ENCODE measurements around the gene CACNB4. TPM values are rescaled to one million over a fixed set of nuclear protein-coding genes. Genes with fewer than 3 reads are reported as not detected.
A peak's percentile ranks its signal among the peaks of the same experiment; 100 is the strongest.

The CACNB4 gene
- polyA plus RNA-seq, 1 donor = 1.8 TPM

DNA sequence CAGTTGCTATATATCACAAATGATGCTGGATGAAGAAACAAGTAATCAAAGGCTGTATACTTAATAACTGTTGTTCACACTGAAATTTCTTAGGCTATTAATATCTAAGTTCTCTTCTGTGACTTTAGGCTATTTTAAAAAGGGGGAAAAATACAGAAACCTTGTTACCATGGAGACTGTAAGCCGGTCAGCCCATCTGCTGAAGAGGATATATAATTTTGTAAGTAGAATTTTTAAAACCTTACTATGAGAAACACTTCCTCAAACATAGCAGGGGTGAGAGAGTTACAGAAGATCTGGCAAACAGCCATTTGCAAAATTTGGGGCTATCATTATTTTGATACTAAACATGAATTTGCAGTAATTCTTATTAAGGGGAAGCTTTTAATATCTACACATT is 27.8 kb downstream of the CACNB4 start:
- WGBS (ENCODE audit: insufficient coverage, low lambda C conversion rate) = no CpG with 5 or more reads among the region's 1 CpG
- no peak overlapping the region for H3K4me3 ChIP-seq (ENCODE audit: low read length)
- no peaks in the 10 kb centered on the region for H3K4me1 ChIP-seq (ENCODE audit: control insufficient read depth, insufficient read depth, low read length)
- no peaks in the 10 kb centered on the region for H3K36me3 ChIP-seq (ENCODE audit: control insufficient read depth, insufficient read depth, low read length)
- H3K27ac ChIP-seq (ENCODE audit: low read length) = no peak overlapping the region
- H3K27me3 ChIP-seq (ENCODE audit: control insufficient read depth, insufficient read depth, low read length) = no peaks in the 10 kb centered on the region
- no peak for DNase-seq
- H3K9me3 ChIP-seq (ENCODE audit: control insufficient read depth, low read depth, low read length) = no peaks in the 10 kb centered on the region

DNA sequence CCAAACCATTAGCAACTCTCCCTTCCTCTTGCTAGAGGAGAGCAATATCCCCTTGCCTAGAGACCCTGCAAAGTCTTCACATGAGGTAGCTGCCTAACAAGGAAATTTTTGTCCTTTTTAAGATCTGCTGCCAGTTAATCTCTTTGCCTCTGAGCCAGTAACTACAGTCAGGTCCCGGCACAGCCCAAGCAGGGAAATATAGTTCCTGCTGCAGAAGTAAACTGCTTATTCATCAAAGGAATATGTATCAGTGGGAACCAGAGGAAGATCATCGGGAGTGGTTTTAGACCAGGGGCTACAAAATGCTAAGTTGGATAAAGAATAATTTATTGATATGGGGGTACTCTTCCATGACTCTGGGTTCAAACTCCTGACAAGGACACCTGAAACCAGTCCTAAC is 30.6 kb downstream of the CACNB4 start:
- WGBS (ENCODE audit: insufficient coverage, low lambda C conversion rate) = no CpG with 5 or more reads among the region's 2 CpGs
- H3K4me3 ChIP-seq (ENCODE audit: low read length) = no peak overlapping the region
- H3K4me1 ChIP-seq (ENCODE audit: control insufficient read depth, insufficient read depth, low read length) = no peaks in the 10 kb centered on the region
- H3K27me3 ChIP-seq (ENCODE audit: control insufficient read depth, insufficient read depth, low read length) = no peaks in the 10 kb centered on the region
- DNase-seq = no peak
- H3K9me3 ChIP-seq (ENCODE audit: control insufficient read depth, low read depth, low read length) = no peaks in the 10 kb centered on the region
- H3K36me3 ChIP-seq (ENCODE audit: control insufficient read depth, insufficient read depth, low read length) = no peaks in the 10 kb centered on the region
- no peak overlapping the region for H3K27ac ChIP-seq (ENCODE audit: low read length)

DNA sequence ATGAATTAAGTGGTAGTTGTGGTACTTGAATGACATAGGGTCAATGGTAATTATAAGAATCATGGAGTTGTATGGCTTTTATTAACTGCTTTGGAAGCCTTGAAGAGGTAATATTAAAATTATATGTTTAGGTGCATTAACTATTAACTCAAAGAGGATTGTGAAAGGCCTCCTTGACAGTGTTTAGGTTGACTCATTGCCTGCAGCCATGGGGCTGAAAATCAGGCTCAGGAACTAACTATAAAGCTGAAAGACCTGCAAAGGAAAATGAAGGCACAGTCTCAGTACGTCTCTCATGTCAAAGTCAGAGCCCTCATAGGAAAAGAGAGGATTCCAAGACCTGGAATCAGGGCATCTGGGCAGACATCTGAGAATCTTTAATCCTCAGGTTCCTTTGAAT is 31.0 kb downstream of the CACNB4 start:
- Histone ChIP-seq H3K27ac (ENCODE audit: low read length) (no peak overlapping the region), H3K4me1 (ENCODE audit: control insufficient read depth, insufficient read depth, low read length) (no peaks in the 10 kb centered on the region), H3K27me3 (ENCODE audit: control insufficient read depth, insufficient read depth, low read length) (no peaks in the 10 kb centered on the region), H3K4me3 (ENCODE audit: low read length) (no peak overlapping the region), H3K36me3 (ENCODE audit: control insufficient read depth, insufficient read depth, low read length) (no peaks in the 10 kb centered on the region), H3K9me3 (ENCODE audit: control insufficient read depth, low read depth, low read length) (no peaks in the 10 kb centered on the region)
- DNase-seq = no peak
- WGBS (ENCODE audit: insufficient coverage, low lambda C conversion rate) = no CpG with 5 or more reads among the region's 1 CpG

DNA sequence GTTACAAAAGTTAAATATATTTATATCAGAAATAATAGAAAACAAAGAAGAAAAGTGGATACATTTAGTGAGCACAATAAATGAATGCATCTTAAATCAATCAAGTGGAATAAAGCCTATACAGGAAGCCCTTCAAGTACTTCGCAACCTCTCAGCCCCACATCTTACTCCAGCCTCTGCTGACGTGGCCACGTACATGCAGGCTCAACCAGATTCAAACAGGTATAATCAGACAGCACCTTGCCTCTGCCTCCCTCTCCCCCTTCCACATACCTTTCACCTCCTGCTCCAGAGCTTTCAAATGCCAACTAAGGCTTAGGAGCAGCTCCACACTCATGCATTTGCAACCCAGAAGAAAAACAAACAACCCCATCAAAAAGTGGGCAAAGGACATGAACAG is 32.9 kb downstream of the CACNB4 start:
- WGBS (ENCODE audit: insufficient coverage, low lambda C conversion rate) = no CpG with 5 or more reads among the region's 3 CpGs

DNA sequence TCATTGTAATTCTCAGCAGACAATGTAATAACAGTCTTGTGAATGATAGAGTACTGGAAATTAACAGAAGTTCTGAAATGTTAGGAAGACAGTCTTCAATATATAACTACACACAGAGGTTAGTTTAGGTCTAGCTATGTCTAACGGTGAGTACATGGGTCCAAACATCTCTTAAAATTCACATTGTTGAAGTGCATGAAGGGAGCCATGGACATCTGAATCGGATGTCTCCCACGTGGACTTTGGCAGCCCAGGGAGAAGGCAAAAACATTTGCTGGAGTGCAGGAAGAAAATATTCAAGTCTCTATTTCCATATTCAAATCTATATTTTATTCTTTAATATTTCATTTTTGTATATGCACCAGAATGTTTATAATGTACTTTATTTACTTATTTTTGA is 34.8 kb downstream of the CACNB4 start:
- Histone ChIP-seq H3K4me3 (ENCODE audit: low read length) (no peak overlapping the region), H3K27me3 (ENCODE audit: control insufficient read depth, insufficient read depth, low read length) (no peaks in the 10 kb centered on the region), H3K4me1 (ENCODE audit: control insufficient read depth, insufficient read depth, low read length) (no peaks in the 10 kb centered on the region), H3K27ac (ENCODE audit: low read length) (no peak overlapping the region), H3K9me3 (ENCODE audit: control insufficient read depth, low read depth, low read length) (no peaks in the 10 kb centered on the region), H3K36me3 (ENCODE audit: control insufficient read depth, insufficient read depth, low read length) (no peaks in the 10 kb centered on the region)
- no peak for DNase-seq
- WGBS (ENCODE audit: insufficient coverage, low lambda C conversion rate) = 40% methylated on average over 1 of the region's 3 CpGs

More for the DNA sequence above, 32.9 kb downstream of the CACNB4 start:
- Histone ChIP-seq H3K4me1 (ENCODE audit: control insufficient read depth, insufficient read depth, low read length) (no peaks in the 10 kb centered on the region), H3K27ac (ENCODE audit: low read length) (no peak overlapping the region), H3K27me3 (ENCODE audit: control insufficient read depth, insufficient read depth, low read length) (no peaks in the 10 kb centered on the region), H3K36me3 (ENCODE audit: control insufficient read depth, insufficient read depth, low read length) (no peaks in the 10 kb centered on the region), H3K4me3 (ENCODE audit: low read length) (no peak overlapping the region), H3K9me3 (ENCODE audit: control insufficient read depth, low read depth, low read length) (no peaks in the 10 kb centered on the region)
- DNase-seq = no peak

DNA sequence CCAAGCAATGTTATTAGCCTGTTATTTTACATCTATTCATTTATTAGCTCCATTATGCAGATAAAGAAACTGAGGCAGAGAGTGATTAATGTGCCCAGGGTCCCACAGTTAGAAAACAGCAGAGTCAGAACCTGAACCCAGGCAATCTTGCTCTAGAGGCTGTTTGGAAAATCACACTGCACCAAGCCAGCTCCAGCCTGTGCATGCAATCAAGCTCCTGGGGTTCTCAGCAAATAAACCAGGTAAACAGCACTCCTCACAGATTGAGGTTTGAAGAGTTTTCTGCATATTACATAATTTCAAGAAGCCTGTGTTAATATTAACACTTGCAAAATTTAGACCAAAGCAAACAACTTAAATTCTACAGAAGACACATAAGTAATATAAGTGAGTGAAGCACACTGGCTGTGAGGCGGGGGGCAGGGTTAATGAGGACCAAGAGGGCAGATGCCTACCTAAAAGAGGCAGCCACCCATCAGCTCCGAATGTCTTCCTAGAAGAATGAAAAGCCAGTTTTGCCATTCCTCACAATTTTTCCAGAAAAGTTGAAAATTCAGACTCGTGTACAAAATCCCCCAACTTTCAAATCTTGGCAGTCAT is 35.4 kb downstream of the CACNB4 start:
- Histone ChIP-seq H3K4me3 (ENCODE audit: low read length) (no peak overlapping the region), H3K36me3 (ENCODE audit: control insufficient read depth, insufficient read depth, low read length) (no peaks in the 10 kb centered on the region), H3K27ac (ENCODE audit: low read length) (no peak overlapping the region), H3K9me3 (ENCODE audit: control insufficient read depth, low read depth, low read length) (no peaks in the 10 kb centered on the region), H3K27me3 (ENCODE audit: control insufficient read depth, insufficient read depth, low read length) (no peaks in the 10 kb centered on the region), H3K4me1 (ENCODE audit: control insufficient read depth, insufficient read depth, low read length) (no peaks in the 10 kb centered on the region)
- DNase-seq = no peak
- no CpG with 5 or more reads among the region's 3 CpGs for WGBS (ENCODE audit: insufficient coverage, low lambda C conversion rate)

DNA sequence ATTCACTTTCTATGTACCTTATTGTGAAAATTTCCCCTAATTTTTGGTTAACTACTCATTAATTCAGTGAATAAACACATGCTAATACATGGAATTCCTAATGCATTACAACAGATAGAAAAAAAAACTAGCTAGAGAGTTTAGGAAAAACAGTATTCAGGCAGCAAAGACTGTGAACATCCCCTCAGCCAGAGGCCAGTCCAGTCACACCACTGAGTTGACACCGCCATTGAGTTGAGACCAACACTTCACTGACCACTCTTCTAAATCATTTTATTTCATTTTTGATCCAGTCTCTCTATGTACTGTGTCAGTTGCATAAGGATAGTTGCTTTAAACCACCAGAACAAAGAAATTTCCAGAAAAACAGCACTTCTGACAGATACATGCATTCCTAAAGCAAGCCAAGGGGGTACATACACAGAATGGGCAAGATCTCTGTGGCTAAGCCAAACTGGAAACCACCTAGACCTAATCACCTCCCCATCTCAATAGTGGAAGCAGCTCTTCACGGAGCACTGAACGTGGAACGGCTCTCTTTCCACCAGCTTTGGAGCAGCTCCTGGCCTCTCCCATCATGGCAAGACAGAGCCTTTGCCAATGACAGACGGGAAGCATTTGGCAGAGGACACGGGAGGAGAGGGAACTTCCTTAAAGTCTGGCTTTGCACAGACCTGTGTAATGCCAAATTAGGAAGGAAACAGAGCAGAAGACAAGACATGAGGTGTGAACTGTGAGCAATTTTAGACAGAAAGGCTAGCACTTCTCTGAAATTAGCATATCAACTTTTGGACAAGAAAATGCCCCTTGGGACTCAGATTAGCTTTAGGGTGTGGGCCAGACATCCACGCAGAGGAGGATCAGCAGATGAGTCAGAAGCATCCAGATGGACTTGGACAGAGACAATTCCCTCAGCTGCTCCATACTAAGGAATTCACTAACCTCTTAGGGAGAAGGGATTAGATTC is 36.4 kb downstream of the CACNB4 start:
- no peaks in the 10 kb centered on the region for H3K9me3 ChIP-seq (ENCODE audit: control insufficient read depth, low read depth, low read length)
- no peaks in the 10 kb centered on the region for H3K4me1 ChIP-seq (ENCODE audit: control insufficient read depth, insufficient read depth, low read length)
- H3K36me3 ChIP-seq (ENCODE audit: control insufficient read depth, insufficient read depth, low read length) = no peaks in the 10 kb centered on the region
- H3K27me3 ChIP-seq (ENCODE audit: control insufficient read depth, insufficient read depth, low read length) = no peaks in the 10 kb centered on the region
- no peak overlapping the region for H3K4me3 ChIP-seq (ENCODE audit: low read length)
- peak in 1 of 2 donors; percentile 12 for DNase-seq
- no CpG with 5 or more reads among the region's 7 CpGs for WGBS (ENCODE audit: insufficient coverage, low lambda C conversion rate)
- H3K27ac ChIP-seq (ENCODE audit: low read length) = no peak overlapping the region

DNA sequence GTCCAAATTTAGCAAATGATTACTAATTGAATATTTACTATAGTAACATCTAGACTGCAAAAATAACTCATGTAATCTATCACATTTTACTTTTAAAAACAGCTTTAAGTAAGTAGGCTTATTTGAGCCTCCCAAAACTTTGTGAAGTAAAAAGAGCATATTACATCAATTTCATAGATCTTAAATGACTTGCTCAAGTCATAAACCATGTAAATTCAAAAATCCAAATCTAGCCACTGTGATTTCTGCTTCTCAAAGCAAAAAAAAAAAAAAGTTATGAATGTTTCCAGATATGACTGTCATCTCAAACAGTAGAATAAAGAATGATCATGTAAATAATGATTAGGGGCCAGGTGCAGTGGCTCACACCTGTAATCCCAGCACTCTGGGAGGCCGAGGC is 37.5 kb downstream of the CACNB4 start:
- no peak for DNase-seq
- H3K36me3 ChIP-seq (ENCODE audit: control insufficient read depth, insufficient read depth, low read length) = no peaks in the 10 kb centered on the region
- H3K4me3 ChIP-seq (ENCODE audit: low read length) = no peak overlapping the region
- no peaks in the 10 kb centered on the region for H3K9me3 ChIP-seq (ENCODE audit: control insufficient read depth, low read depth, low read length)
- no peaks in the 10 kb centered on the region for H3K4me1 ChIP-seq (ENCODE audit: control insufficient read depth, insufficient read depth, low read length)
- no peak overlapping the region for H3K27ac ChIP-seq (ENCODE audit: low read length)
- no peaks in the 10 kb centered on the region for H3K27me3 ChIP-seq (ENCODE audit: control insufficient read depth, insufficient read depth, low read length)
- no CpG with 5 or more reads among the region's 1 CpG for WGBS (ENCODE audit: insufficient coverage, low lambda C conversion rate)

DNA sequence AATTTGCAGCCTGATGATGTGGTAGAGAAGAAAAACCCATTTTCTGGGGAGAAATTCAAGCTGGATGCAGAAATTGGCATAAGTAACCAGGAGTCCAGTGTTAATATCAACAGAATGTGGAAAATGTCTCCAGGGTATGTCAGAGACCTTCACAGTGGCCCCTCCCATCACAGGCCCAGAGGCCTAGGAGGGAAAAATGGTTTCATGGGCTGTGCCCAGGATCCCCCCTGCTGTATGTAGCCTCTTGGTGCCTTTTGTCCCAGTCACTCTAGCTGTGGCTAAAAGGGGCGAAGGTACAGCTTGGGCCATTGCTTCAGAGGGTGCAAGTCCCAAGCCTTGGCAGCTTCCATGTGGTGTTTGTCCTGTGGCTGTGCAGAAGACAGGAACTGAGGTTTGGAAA is 40.2 kb downstream of the CACNB4 start:
- H3K4me1 ChIP-seq (ENCODE audit: control insufficient read depth, insufficient read depth, low read length) = no peaks in the 10 kb centered on the region
- no peaks in the 10 kb centered on the region for H3K36me3 ChIP-seq (ENCODE audit: control insufficient read depth, insufficient read depth, low read length)
- H3K27ac ChIP-seq (ENCODE audit: low read length) = no peak overlapping the region
- no peaks in the 10 kb centered on the region for H3K9me3 ChIP-seq (ENCODE audit: control insufficient read depth, low read depth, low read length)
- H3K27me3 ChIP-seq (ENCODE audit: control insufficient read depth, insufficient read depth, low read length) = no peaks in the 10 kb centered on the region
- no peak for DNase-seq
- no CpG with 5 or more reads among the region's 1 CpG for WGBS (ENCODE audit: insufficient coverage, low lambda C conversion rate)
- H3K4me3 ChIP-seq (ENCODE audit: low read length) = no peak overlapping the region

DNA sequence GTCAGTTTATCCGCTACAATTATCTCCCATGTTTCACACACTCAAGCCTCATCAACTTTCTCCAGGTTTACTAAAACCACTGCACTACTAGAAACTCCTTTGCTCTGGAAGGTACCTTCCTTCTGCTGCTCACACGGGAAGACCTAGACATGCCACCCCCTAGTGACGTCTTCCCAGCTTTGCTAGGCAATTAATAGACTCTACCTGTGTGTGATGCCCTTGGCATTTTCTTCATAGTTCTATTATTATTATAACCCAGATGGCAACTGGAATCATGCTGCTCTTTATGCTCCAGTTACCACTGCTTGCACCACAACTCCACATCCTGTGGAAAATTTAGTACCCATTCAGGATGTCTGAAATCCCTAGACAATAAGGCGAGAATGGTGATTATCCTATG is 42.4 kb downstream of the CACNB4 start:
- no peak for DNase-seq
- Histone ChIP-seq H3K27me3 (ENCODE audit: control insufficient read depth, insufficient read depth, low read length) (no peaks in the 10 kb centered on the region), H3K9me3 (ENCODE audit: control insufficient read depth, low read depth, low read length) (no peaks in the 10 kb centered on the region), H3K4me3 (ENCODE audit: low read length) (no peak overlapping the region), H3K27ac (ENCODE audit: low read length) (no peak overlapping the region), H3K36me3 (ENCODE audit: control insufficient read depth, insufficient read depth, low read length) (no peaks in the 10 kb centered on the region), H3K4me1 (ENCODE audit: control insufficient read depth, insufficient read depth, low read length) (no peaks in the 10 kb centered on the region)
- no CpG with 5 or more reads among the region's 4 CpGs for WGBS (ENCODE audit: insufficient coverage, low lambda C conversion rate)

Data from large intestine (tissue), 3 donors.